Neural crest cell (in vitro differentiated cells): Measurements from ENCODE around the gene INTS6. TPM values are rescaled to one million over a fixed set of nuclear protein-coding genes. Genes with fewer than 3 reads are reported as not detected.

Experiments
- DNase-seq: peaks from one replicate; pipeline ENCODE4 v3.0.0; 2021; ENCODE audit warnings: low read depth, mixed read lengths, low spot score
- H3K27ac Mint-ChIP-seq: one replicate; pipeline ENCODE4 v1.8.0; 2021; ENCODE audit warnings: mild to moderate bottlenecking, mixed read lengths; ENCODE audit not compliant: unreplicated experiment
- H3K27me3 Mint-ChIP-seq: 2 replicates; pipeline ENCODE4 v1.8.0; 2021; ENCODE audit warnings: low read depth, mild to moderate bottlenecking, mixed read lengths
- H3K36me3 Mint-ChIP-seq: 2 replicates; pipeline ENCODE4 v1.8.0; 2021; ENCODE audit warnings: low read depth, mild to moderate bottlenecking, mixed read lengths
- H3K4me1 Mint-ChIP-seq: 2 replicates; pipeline ENCODE4 v1.8.0; 2021; ENCODE audit warnings: mixed read lengths
- H3K4me3 Mint-ChIP-seq: one replicate; pipeline ENCODE4 v1.8.0; 2021; ENCODE audit warnings: mild to moderate bottlenecking, mixed read lengths
- H3K9me3 Mint-ChIP-seq: 2 replicates; pipeline ENCODE4 v1.8.0; 2021; ENCODE audit warnings: mixed read lengths
- CTCF ChIP-seq: fragments of 200-600 bp; sonication (generic); conservative IDR thresholded peaks from 2 replicates; pipeline ENCODE4 v1.5.0; 2021; ENCODE audit warnings: antibody characterized with exemption, mild to moderate bottlenecking
- total RNA-seq: library from RNA; stranded (reverse); gene quantifications from 2 replicates; pipeline ENCODE4 v1.2.1, GENCODE V29; 2021

Gene INTS6
- total RNA-seq, 1 donor from 2014 or later: 38.1 TPM

GRCh38 chr13:51397262-51397941 lies 55.4 kb downstream of the INTS6 start:
- TF ChIP-seq CTCF: no peak
- Mint-ChIP-seq H3K4me3 (no peak overlapping the region), H3K9me3 (no peaks in the 10 kb centered on the region), H3K27me3 (no peaks in the 10 kb centered on the region), H3K36me3 (peaks cover 6% of the 10 kb centered on the region), H3K27ac (no peak overlapping the region), H3K4me1 (peaks cover 3% of the 10 kb centered on the region)
- no peak for DNase-seq

GRCh38 chr13:51396352-51396751 lies 56.5 kb downstream of the INTS6 start:
- H3K27ac Mint-ChIP-seq: no peak overlapping the region
- peaks cover 3% of the 10 kb centered on the region for H3K4me1 Mint-ChIP-seq
- peaks cover 6% of the 10 kb centered on the region for H3K36me3 Mint-ChIP-seq
- no peak for TF ChIP-seq CTCF
- DNase-seq: no peak
- H3K27me3 Mint-ChIP-seq: no peaks in the 10 kb centered on the region
- H3K9me3 Mint-ChIP-seq: no peaks in the 10 kb centered on the region
- no peak overlapping the region for H3K4me3 Mint-ChIP-seq

GRCh38 chr13:51394724-51395123 lies 58.1 kb downstream of the INTS6 start:
- TF ChIP-seq CTCF: no peak
- Mint-ChIP-seq H3K9me3 (no peaks in the 10 kb centered on the region), H3K27me3 (no peaks in the 10 kb centered on the region), H3K36me3 (peaks cover 5% of the 10 kb centered on the region), H3K4me1 (peaks cover 3% of the 10 kb centered on the region), H3K4me3 (no peak overlapping the region), H3K27ac (no peak overlapping the region)
- DNase-seq: no peak

GRCh38 chr13:51385114-51385513 lies 67.7 kb downstream of the INTS6 start:
- TF ChIP-seq CTCF: no peak

GRCh38 chr13:51380269-51380668 lies 72.6 kb downstream of the INTS6 start:
- Mint-ChIP-seq H3K27ac (no peak overlapping the region), H3K9me3 (no peaks in the 10 kb centered on the region), H3K4me3 (no peak overlapping the region), H3K27me3 (no peaks in the 10 kb centered on the region), H3K4me1 (no peaks in the 10 kb centered on the region), H3K36me3 (peaks cover 7% of the 10 kb centered on the region)
- no peak for DNase-seq
- TF ChIP-seq CTCF: no peak

More at GRCh38 chr13:51385114-51385513, 67.7 kb downstream of the INTS6 start:
- Mint-ChIP-seq H3K4me1 (no peaks in the 10 kb centered on the region), H3K27me3 (no peaks in the 10 kb centered on the region), H3K27ac (no peak overlapping the region), H3K36me3 (no peaks in the 10 kb centered on the region), H3K9me3 (no peaks in the 10 kb centered on the region), H3K4me3 (no peak overlapping the region)
- DNase-seq: no peak
